Head of caudate nucleus (tissue), 42 donors: Measurements from ENCODE around the gene PTPRS.
"Not testable (repeated sequence)": the region's sequence is repeated elsewhere in the genome, so short reads cannot be mapped to it uniquely, and the experiment has no call there.

Source experiments
- DNase-seq, 42 donors: peaks; one replicate each; pipeline versions ENCODE4 v3.0.0 to v3.0.0-alpha.2; 2020 to 2021; ENCODE audit warnings: mixed read lengths in 7 of 42
- intact Hi-C: fragments of 100-400 bp; cut with DNase I; formaldehyde crosslinking; loops from one replicate; pipeline ENCODE4 v1.15.0; 2022

Gene PTPRS

DNA sequence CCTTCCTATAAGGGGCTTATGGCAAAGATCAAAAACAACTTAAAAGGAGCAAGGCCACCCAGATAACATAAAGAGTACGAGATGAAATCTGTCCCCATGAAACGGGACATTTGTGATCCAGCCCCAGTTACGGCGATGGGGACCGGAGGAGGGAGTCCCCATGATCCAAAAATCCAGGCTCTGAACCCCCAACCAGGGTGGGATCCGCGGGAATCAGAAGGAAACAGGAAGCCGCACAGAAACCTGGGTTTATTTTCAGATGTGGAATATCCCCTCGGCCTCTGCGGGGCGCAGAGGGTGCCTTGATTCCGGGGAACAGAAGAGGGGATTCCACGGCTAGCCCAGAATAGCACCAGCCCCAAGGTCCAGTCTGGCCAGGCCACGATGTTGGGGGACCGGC lies 5.0 kb downstream of the PTPRS start:
- DNase-seq = no peak
- intact Hi-C loops = no loop called here

DNA sequence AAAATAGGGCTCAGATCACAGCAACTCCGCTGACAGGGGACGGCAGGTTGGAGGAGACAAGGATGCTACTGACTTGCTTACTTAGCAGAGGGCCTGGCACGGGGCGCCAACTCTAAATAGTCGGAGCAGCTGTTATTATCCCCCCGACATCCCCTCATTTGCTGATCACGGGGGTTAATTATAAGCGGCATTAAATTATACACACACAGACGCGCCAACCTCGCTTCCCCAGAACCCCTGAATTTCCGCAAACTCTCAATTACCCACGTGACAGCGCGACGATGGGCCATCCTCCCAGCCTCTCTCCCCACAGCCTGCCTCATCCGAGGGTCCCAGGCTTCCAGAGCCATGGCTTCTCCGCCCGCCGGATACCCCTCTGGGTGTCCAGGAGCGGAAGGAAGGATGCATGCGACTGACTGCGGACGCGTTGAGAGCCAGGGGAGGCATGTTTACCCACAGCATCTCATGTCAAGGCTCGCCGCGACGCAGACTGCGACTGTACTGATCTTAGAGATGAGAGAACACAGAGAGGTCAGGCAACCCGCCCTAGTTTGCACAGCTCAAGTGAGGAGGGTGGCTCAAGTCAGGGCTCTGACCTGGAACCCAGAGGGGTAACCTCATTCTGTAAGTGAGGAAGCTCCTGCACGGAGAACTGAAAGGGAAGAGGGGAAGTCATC lies 5.7 kb downstream of the PTPRS start:
- DNase-seq = no peak
- intact Hi-C loops = no loop called here

DNA sequence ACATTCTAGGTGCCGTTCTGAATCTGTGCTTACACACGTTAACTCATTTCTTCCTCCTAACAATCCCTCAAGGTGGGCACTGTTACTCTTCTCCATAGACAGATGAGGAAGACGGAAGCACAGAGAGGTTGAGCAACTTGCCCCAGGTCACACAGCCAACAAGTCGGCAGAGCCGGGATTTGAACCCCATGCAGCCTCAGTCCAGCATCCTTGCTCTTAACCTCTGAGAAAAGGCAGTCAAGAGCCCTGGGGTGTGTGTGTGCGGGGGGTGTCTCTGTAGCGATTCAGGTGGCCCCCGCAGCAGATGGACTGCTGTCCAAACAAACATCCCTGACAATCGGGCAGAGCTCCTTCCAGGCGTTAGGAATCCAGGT lies 6.3 kb downstream of the PTPRS start:
- intact Hi-C loops = no loop called here
- no peak for DNase-seq

DNA sequence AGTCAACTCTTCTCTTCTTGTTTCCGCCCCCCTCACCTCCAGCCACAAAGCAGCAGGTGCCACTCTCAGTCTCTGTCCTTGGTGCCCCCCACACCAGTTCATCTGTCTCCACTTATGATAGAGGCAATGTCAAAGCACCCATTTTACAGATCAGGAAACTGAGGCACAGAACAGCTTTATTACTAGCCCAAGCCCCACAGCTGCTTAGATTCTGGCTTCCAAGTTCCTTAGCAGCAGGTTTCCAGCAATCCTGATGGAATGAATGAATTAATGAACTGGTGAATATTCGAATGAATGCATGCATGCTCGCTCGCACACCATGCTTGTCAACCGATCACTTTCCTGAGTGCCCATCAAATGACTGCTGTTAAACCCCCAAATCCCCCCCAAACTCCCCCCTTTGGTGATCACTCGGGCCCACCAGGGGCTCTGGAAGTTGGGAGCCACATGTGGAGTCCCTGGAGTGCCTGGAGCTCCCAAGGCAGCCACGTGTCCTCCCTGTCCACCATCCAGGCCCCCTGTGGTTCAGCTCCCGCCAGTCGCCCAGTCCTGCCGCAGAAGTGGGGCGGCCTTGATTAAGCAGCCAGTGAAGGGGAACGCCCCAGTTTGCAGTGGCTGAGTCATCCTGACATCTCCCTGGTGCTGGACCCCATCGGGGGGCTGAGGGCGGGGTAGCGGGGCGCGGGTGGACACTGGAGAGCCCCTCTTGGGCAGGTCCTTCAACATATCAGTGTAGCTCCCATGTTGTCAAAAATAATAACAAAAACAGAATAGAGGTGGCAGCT lies 6.8 kb downstream of the PTPRS start:
- no peak for DNase-seq
- intact Hi-C loops = no loop called here

DNA sequence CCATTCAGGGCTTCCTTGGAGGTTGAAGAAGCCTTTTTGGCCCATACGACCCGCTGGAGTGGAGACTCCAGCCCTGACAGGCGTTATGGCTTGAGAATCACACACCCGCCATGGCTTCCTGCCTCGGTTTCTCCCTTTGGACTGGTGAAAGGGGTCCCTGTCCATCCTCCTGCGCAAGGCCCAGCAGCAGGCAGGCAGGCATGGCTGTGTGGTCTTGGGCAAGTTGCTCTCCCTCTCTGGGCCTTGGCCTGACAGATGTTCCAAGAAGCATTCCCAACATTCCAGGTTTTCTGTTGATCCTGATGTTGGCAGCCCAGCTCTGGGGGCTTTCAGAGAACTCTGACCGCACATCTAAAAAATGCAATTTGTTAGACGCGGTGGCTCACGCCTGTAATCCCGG lies 8.1 kb downstream of the PTPRS start:
- intact Hi-C loops = no loop called here
- no peak for DNase-seq

DNA sequence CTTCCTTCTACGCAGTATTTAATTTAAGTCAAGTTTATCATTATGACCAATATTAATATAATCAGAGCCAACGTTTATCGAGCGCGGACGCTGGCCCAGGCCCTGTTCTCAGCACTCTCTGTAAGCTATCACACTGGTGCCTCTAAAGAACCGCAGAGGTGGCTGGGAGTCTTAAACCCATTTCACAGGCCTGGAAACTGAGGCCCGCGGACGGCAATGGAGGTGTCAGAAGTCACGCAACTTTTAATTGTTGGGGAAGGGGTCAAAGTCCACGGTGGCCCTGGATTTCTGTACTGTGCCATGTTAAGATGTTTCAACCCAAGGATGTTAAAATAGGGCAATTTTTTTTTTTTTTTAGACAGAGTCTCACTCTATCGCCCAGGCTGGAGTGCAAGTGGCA lies 8.8 kb downstream of the PTPRS start:
- intact Hi-C loops = no loop called here
- no peak for DNase-seq

DNA sequence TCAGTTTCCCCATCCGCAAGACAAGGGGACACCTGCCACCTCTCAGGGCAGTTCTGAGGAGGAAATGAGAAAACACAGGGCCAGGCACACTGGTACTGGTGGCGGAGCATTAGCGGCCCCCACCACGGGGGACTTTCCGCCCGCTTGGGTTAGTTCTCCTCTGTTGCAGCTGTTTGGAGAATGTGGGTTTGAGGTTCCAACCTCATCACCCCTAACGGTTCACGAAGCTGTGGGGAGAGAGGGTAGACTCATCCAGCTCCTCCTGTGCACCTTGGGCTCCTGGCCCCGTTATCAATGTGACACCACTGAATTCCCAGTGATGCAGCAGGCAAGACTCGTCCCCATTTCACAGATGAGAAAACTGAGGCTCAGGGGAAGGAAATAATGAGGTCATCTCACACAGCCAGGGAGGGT lies 10.3 kb downstream of the PTPRS start:
- DNase-seq = no peak
- intact Hi-C loops = no loop called here

DNA sequence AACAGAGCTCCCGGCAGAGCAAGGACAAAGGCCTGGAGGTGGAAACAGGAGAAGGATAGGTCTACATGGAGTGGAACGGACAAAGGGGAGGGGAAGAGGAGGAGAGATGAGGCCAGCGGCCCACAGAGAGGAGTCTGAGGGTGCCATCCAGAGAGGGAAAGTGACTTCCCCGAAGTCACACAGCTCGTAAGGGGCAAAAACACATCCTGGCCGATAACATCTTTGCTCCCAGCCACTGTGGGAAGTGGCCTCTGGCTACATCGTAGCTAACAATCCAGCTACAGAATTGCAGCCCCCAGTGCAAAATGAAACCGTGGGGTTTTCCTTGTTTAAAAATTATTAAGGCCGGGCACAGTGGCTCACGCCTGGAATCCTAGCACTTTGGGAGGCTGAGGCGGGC lies 11.5 kb downstream of the PTPRS start:
- DNase-seq = no peak
- intact Hi-C loops = no loop called here

DNA sequence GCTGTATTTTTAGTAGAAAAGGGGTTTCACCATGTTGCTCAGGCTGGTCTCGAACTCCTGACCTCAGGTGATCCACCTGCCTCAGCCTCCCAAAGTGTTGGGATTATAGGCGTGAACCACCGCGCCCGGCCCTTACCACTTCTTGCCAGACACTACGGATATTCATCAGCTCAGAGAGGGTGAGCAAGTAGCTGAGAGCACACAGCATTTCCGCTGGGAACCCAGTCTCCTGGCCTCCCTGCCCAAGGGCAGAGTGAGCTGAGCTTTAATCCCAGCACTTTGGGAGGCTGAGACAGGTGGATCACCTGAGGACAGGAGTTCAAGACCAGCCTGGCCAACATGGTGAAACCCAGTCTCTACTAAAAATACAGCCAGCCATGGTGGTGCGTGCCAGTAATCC lies 12.2 kb downstream of the PTPRS start:
- intact Hi-C loops, DNase-seq: not testable (repeated sequence)

DNA sequence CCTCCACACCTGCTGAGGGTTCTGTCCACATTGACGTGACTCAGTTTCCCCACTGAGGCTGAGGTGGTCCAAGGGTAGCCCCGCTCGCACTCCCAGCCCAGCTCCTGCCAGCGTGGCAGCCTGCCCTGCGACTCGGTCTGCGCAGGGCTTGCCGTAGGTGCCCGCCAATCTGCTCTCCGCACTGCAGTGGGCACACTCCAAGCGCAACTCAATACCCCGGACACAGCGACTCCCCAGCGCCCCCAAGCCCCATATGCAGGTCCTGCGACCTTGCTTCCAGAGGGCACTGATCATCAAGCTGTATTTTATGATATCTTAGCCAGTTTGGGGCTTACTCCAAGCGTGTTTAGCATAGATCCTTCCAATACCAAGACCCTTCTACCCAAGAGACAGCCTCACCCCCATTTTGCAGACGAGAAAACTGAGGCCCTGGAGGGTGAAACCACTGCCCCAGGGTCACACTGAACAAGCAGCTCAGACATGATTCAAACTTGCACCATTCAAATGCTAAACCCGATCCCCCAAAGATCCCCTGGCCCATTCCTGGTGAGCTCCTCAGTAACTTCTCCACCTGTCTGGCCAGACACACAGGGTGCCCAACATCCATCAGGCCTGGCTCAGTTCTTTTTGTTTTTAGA lies 13.5 kb downstream of the PTPRS start:
- no peak for DNase-seq
- intact Hi-C loops = no loop called here

DNA sequence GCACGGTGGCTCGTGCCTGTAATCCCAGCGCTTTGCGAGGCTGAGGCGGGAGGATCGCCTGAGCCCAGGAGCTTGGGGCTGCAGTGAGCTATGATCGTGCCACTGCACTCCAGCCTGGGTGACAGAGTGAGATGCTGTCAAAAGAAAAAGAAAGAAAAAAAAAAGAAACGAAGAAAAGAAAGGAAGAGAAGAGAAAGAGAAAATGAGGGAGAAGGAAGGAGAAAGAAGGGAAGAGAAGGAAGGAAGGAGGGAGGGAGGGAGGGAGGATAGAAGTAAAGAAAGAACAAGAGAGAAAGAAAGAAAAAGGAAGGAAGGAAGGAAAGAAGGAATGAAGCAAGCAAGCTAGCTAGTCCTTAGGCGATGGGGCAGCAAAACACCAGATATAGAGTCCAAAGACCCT lies 14.1 kb downstream of the PTPRS start:
- no peak for DNase-seq
- intact Hi-C loops = no loop called here

DNA sequence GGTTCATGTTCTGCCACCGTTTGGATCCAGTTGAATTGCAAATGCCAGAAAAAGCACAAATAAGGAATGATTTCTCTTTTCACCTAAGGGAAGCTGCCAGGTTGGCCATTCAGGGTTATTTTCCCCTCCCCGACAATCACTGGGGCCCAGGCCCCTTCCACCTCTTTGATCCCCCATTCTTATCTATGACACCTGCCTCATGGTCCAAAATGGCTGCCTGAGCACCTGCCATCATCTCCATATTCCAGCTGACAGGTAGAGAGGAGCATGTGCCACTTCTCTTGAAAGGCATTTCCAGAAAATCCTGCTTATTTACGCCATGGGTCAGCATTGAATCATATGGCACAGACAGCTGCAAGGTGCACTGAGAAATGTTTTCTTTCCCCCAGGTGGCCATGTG lies 15.7 kb downstream of the PTPRS start:
- DNase-seq = no peak
- intact Hi-C loops = no loop called here

DNA sequence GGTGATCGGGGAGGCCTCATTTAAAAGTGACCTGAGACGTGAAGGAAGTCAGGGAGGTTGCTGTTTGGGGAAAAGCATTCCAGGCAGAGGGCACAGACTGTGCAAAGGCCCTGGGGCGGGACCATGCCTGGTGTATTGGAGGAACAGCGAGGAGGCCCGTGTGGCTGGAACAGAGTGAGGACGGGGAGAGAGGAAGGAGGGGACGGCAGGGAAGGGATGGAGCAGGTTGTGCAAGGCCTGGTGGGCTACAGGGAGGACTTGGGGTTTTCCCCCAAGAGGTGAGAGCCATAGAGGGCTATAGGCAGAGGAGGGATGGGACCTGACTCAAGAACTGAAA lies 17.2 kb downstream of the PTPRS start:
- DNase-seq = no peak
- intact Hi-C loops = no loop called here

DNA sequence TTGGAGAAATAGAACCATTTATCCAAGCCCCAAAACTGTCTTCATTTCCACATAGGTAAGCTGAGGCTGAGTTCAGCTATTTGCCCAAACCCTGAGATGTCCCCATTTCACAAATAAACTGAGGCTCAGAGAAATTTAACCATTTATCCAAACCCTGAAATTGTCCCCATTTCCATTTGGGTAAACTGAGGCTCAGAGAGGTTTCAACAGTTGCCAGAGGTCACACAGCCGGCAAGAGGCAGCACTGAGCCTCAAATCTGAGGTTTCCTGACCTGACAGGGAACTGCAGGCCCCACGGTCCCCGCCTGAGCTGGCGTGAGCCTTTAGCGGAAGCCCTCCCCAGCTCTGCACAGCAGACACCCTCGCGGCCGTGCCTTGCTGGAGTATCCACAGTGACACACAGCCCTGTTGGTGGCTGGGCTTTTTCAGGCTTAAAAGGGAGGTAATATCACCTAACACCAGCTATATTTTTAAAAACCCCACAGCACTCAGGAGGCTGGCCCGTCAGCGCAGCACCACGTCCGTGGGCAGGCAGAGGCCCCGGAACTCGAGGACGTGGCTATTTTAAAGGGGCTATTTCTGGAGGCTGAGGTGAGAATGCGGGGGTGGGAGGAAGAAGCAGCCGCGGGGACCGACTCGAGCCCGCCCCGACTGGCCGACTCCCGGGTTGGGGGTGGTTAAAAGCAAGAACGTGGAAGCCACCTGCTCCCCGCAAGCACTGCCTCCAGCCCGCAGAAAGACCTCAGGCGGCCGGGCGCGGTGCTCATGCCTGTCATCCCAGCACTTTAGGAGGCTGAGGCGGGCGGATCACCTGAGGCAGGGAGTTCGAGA lies 18.5 kb downstream of the PTPRS start:
- intact Hi-C loops = no loop called here
- no peak for DNase-seq

DNA sequence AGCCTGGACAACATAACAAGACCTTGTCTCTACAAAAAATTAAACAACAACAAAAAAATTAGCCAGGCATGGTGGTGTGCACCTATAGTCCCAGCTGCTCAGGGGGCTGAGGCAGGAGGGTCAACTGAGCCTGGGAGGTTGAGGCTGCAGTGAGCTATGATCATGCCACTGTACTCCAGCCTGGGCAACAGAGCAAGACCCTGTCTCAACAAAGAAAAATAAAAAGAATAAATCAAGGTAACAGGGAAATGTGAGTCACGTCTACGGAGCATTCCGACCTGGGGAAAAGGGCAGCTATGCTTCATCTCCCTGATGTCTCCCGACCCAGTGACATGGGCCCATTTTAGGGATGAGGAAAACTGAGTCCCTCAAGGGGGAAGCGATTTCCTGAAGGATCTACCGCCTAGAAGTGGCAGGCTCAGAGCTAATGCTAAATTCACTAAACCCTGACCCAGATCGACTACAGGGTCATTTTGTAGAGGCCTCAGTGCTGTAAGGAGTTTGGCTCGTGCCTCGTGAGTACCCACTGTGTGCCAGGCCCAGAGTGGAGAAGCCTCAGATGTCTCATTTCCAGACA lies 19.5 kb downstream of the PTPRS start:
- intact Hi-C loops = no loop called here
- no peak for DNase-seq

DNA sequence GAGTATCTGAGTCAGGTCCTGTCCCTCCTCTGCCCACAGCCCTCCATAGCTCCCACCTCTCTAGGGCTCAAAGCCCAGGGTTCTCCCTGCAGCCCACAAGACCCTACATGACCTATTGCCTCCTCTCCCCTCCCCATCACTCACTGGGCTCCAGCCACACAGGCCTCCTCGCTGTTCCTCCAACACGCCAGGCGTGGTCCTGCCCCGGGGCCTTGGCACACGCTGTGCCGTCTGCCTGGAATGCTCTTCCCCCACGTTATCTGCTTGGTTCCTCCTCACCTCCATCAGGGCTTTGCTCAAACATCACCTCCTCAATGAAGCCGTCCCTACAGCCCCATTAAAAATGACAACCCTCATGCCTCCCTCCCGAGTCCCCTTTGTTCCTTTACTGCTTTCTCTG lies 21.1 kb downstream of the PTPRS start:
- intact Hi-C loops = no loop called here
- DNase-seq = no peak

DNA sequence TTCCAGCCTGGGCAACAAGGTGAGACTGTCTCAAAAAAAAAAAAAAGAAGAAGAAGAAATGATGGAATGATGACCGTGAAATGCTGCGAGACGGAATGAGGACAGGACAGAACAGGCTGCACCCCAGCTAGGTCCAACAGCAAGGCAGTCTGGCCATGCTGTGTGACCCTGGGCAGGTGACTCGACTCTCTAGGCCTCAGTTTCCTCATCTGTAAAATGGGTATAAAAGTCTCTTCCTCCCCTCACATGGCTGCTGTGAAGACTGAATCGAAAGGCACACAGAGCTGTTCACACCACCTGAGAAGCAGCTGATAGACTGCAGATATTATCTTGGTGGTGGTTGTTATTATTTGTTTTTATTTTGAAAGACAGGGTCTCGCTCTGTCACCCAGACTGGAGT lies 22.3 kb downstream of the PTPRS start:
- intact Hi-C loops = no loop called here
- no peak for DNase-seq

DNA sequence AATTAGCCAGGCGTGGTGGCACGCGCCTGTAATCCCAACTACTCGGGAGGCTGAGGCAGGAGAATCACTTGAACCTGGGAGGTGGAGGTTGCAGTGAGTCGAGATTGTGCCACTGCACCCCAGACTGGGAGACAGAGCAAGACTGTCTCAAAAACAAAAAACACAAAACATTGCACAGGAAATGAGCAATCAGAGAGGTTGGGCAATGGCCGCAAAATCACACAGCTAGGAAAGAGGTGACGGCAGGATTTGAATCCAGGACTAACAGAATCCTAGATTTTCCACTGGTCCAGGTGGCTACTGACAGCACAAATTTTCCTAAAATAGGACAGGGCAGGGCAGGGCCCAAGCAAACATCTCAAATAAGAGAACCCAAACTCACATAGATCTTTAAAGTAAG lies 23.3 kb downstream of the PTPRS start:
- no peak for DNase-seq

DNA sequence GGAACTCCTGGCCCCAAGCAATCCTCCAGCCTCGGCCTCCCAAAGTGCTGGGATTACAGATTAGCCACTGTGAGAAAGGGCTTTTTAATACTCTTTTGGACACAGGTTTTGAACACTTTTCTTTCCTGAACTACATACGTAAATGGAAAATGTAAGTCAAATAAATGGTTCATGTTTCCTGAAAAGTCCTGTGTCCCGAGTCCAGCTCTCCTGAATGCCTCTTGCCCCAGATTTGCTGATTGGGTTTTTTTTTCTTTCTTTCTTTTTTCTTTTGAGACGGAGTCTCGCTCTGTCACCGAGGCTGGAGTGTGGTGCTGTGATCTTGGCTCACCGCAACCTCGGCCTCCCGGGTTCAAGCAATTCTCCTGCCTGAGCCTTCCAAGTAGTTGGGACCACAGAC lies 24.5 kb downstream of the PTPRS start:
- intact Hi-C loops = no loop called here
- DNase-seq = no peak

More for the DNA sequence above, 23.3 kb downstream of the PTPRS start:
- intact Hi-C loops = no loop called here

DNA sequence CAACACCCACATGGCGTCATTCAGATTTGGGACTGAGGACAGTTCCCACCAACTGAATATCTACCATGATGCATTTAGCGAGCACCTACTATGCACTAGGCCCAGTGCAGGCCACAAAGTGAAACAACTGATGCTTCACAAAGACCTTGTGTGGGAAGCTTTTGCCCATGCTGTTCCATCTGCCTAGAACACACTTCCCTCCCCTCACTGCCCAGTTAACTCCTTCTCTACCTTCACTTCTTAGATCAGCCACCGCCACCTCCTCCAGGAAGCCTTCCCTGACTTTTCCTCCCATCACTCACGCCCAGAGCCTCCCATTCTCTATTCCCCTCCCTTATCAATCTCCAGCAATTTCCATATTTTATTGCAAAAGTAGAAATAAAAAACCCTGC lies 25.7 kb downstream of the PTPRS start:
- no peak for DNase-seq
- intact Hi-C loops = no loop called here
